GM15510 (cell line): ENCODE measurements around the gene CHST4.

Source experiments
- POLR2A ChIP-seq: IDR thresholded peaks from 3 replicates; pipeline ENCODE4 v1.6.1; 2011; ENCODE audit warnings: borderline replicate concordance; ENCODE audit not compliant: insufficient read length; ENCODE audit errors: extremely low read depth

Gene CHST4

DNA sequence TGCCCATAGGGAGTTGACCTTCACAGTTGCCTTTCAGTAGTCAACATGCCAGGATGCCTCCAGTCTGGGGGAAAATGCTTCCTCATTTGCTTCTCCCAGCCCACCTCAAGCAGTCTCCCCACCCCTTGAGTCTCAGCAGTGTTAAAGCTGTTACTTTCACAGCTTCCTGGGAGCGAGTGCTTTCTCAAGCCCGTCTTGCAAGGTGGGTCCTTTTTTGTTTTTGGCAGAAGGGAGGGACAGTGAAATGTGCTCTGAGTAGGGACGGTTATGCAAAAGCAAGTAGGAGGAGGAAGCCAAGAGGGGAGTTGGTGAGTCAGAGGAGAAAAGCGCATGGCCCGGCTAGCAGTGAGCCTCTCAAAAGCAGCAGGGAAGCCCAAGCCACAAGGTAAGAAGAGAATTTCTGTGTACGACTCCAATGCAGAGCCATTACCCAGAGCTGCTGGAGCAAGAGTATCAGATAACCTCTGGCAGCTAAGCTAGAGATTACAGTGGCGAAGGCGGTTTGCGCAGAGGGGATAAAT, at the start of gene CHST4:
TSS of gene CHST4 (plus strand) at position 316 of the 521 bp plus-strand sequence. CDS start 10,252 bp downstream, outside the sequence.
- TF ChIP-seq POLR2A: no peak

DNA sequence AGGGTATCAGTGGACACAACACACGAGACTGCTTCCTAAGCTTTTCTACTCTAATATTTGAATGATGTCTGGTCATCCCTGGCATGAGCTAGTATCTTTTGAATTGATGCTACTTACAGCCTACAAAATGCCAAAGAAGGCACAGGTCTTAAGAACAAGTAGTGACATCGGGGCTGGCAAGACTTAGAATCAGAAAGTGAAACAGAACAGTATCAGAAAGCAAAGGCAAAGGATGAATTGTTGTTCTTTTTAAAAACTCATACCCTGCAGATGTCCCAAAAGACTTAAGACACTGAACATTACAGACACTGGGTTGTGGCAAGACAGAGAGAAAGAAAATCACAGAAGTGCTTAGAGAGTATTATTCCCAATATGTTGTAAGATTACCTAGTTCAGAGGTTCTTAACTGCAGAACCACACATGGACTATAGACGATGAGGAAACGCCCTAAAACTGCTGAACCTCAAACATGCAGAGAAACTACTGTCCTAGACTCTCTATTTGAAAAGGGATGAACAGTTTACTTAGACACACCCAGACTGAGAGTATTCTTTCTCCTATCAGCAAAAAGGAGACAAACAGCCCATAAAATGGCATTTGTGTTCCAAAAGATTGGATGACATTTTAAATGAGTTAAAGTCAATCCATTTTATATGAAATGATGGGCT, 49.6 kb upstream of the CHST4 start:
- TF ChIP-seq POLR2A: no peak

DNA sequence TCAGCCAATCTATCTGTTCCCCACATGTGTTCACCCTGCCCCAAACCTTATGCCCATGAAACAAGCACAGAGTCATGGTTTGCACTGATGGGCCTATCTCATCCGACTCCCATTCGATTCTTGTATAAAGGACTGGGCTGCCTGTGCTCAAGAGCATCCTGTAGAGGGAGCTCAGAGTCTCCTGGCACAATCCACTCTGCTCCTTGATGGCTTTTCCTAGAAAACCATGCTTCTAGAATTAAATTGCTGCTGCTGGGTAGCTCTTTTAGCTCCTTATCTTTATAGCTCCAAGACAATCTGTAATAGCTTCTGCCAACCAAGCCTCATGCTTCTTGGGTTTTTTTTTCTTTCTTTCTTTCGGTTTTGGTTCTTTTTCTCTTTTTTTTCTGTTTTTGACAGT, 46.8 kb upstream of the CHST4 start:
- TF ChIP-seq POLR2A: no peak

DNA sequence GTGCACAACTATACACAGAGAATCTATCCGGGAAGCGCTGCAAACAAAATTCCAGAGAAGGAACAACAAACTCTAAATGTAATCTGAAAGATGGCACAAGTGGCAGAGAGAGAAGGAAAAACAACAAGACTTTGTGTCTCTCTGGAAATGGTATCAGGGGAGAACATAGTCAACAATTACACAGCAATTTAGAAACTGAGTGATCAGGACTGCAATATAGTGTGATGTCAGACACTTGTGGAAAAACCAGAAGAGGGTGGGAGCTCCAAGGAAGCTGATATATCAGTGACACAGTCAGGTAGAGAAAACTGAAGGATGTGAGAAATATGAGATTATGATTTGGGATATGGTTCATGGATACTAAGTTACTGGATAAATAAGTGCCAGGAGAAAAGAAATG, 45.3 kb upstream of the CHST4 start:
- TF ChIP-seq POLR2A: no peak

DNA sequence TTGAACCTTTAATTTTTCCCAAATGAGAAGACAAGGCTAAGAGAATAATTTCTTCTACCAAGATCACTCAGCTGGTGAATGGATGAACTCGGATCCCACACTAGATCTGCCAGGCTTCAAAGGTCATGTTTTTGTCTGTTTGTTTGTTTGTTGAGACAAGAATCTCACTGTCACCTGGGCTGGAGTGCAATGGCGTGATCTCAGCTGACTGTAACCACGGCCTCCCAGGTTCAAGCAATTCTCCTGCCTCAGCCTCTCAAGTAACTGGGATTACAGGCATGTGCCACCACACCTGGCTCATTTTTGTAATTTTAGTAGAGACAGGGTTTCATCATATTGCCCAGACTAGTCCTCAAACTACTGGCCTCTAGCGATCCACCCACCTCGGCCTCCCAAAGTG, 43.7 kb upstream of the CHST4 start:
- TF ChIP-seq POLR2A: no peak

DNA sequence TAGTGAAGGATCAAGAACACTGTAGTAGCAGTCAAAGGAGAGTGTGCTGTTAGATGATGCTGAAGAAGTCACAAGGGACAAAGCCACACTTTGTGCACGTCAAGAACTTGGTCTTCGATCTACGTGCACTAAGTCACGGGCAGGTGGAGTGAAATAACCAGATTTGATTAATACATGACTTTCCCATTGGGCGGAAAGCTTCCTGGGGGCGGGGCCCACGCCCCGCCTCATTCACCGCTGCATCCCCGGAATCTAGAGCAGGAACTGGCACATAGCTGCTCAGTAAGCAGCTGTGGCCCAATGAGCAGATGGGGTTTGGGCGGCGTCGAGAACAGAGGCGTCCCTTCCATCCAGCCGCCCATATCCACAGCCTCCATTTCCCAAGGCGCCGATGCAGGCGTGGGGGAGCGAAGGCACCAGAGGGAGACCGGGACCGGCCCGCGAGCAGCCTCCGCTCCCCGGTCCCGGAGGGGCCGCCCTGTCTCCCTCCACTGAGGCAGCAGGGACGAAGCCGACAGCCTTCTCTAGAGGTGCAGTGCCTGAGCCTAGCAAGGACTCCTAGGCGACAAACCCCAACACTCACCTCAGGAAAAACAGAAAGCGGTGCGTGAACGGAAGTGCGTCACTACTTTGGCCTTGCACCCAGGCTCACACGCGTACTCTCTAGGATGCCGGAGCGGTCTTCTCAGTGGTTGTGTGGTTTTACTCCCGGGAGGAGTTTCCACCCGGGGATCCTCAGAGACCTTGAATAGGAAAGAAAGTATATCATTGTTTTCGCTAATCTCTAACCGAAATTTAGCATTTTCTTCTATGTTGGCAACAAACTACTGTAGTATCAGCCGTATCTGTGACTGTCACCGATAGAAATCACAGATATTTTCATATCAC, 42.0 kb upstream of the CHST4 start:
- peak; percentile 72 for TF ChIP-seq POLR2A

DNA sequence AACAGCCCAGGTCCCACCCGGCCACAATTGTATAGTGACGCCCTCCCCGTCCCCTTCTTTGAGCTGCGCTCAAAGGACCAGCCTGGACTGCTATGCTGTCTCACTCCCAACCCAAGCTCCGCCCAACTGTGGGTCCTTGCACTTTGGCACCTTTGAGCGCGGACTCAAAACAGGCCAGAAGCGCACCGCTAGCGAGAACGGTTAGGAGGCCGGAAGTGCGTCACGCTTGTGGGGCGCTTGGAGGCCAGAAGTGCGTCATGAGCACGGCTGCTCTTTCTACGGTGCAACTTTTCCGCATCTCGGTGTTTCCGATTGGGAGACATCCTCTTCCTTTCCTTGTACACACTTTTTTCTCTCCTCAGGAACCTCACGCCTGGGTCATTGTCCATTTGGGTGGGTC, 37.1 kb upstream of the CHST4 start, which contains the start of gene ZNF19:
TSS of gene ZNF19 (minus strand) at position 203 of the 400 bp plus-strand sequence. CDS start 7,210 bp downstream, outside the sequence.
- no peak for TF ChIP-seq POLR2A

DNA sequence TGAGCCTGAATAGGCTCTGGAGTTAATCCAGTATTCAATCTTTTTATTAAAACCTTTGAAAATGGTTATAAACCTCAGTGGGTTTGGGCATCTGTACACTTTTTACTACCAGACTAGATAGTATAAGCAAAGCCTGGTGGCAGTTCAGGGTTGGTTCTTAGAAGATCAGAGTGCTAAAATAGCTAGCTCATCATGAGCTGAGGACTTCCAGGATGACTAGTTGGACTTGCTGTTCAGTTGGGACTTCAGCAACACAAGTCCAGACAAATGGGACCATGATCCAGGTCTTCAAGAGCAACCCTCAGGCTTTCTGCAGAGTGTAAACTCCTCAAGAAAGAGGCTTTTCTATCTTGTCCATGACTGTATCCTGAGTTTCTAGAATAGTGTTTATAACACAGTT, 35.9 kb upstream of the CHST4 start:
- TF ChIP-seq POLR2A: no peak

DNA sequence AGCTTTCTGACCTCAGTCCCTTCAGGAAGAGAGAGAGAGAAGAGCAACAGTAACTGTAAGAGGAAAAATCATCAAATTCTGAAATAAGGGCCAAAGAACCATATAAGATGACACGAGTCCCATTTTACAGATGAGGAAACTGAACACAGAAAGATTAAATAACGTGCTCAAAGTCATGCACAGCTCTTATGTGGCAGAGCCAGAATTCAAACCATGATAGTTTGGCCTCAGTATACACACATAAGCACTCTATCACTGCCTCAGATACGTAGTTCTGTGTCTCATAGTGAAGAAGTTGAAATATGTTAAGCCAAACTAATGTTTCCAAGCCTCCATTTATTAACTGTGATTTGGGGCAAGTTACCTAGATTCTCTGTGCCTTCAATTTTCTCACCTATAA, 35.2 kb upstream of the CHST4 start:
- TF ChIP-seq POLR2A: no peak

DNA sequence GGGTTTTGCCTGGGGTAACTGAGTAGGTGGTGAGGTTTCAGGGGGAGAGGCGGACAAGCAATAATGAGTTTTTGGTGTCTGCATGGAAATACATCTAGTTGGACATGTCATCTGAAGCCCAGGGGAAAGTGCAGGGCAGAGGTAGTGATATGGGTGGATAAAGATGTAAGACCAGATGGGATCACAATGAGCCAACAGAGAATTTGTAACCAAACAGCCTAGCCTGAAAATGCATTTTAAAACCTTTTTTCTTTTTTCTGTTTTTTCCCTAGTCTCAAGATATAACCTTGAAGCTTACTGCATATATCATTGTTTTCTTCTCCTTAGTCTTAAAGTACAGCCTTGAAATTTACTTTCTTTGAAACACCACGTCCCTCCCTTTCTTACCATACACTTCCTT, 33.4 kb upstream of the CHST4 start:
- no peak for TF ChIP-seq POLR2A

DNA sequence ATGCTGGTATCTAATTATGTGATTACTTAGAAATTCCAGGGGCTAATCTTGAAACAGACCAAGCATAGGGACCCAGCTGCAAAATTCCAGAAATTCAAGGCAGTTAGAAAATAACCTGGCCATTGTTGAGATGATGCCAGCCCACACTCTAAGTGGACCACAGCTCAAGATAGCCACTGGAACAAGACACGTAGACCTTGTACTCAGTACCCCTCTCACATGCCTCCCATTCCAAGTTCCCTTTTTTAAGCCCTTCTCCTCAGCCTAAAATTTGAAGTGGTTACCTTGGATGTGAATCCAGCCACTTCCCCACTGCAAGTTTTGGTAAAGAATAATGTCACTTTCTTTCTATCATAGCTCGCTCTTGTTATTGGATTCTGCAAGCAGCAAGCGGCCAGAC, 33.0 kb upstream of the CHST4 start:
- no peak for TF ChIP-seq POLR2A

DNA sequence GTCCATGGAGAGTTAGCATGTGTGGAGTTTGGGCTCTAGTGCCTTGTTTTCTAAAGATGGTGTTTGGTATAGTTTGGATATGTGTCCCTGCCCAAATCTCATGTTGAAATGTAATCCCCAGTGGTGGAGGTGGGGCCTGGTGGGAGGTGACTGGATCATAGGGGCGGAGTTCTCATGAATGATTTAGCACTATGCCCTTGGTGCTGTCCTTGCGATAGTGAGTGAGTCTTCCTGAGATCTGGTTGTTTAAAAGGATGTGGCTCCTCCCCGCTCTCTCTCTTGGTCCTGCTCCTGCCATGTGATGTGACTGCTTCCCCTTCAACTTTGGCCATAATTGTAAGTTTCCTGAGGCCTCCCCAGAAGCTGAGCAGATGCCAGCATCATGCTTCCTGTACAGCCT, 28.2 kb upstream of the CHST4 start:
- TF ChIP-seq POLR2A: no peak

DNA sequence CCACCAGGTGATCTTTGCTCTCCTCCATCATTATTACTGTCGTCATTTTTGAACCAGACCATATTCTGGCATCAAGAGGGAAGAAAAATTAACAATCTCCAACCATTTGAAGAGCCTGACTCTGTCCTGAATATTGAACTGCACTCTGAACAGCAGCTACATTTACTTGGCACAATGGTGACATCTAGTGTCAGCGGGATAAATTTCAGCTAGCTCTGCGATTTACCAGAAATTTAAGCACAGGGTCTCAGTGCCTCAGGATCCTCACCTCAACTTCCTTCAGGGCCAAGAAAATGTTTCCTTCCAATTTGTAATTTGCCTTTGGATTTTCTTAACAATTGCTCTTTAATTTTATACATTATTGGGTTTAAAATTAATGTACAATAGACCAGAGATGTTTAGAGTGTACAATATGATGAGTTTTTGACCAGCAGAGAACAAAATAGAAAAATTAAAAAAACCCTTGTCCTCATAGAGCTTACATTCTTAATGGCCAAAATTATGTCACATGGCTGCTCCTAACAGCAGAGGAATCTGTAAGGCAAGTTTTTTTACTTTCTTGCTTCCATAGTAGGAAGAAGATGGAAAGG, 26.4 kb upstream of the CHST4 start:
- TF ChIP-seq POLR2A: no peak

DNA sequence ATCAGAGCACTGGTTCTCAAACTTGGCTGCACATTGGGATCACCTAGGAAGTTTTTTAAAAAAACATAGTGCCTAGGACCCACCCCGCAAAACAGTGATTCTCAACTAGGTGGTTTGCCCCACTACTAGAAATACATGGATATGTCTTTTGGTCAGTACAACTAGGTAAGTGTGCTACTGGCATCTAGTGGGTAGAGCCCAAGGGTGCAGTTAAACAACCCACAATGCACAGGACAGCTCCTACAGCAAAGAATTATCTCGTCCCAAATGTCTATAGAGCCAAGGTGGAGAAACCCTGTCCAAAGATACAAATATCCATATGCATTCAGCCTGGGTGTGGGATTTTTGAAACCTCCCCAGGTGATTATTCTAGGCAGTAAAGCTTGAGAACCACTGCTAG, 25.3 kb upstream of the CHST4 start:
- TF ChIP-seq POLR2A: no peak

DNA sequence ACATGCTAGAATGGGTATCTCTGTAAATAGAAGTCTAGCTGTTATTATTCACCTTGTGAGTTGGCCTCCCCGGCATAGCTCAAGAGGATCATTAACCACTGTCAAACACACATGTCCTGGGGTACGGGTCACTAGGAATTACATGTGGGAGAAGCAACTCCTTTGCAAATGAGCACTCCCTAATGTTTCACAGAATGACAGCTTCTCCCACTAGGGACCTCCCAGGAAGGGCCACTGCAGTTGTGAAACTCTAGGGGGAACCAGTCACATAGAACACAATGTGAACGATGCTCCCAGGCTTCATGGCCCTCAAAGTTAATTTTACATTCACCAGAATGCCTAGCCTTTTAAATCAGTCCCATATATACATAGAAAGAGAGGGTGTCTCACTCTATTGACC, 24.7 kb upstream of the CHST4 start:
- TF ChIP-seq POLR2A: no peak
